Measurements from ENCODE around the gene TELO2.

Gene TELO2

GRCh38 chr16:1492923-1493745 lies at the start of gene TELO2:
Gene TELO2, plus strand, starts transcription at chr16:1493360. Its CDS starts 922 bp downstream, at chr16:1494282.
- DNase-seq = peak; percentile 25

- no peak for DNase-seq
Observed at GRCh38 chr16:1443403-1443973, 49.7 kb upstream of the TELO2 start.

GRCh38 chr16:1443980-1444729 lies 49.0 kb upstream of the TELO2 start, which contains the start of gene CCDC154:
Gene CCDC154, minus strand, starts transcription at chr16:1444556. Its CDS starts 234 bp downstream, at chr16:1444322.
- DNase-seq = no peak

- DNase-seq = no peak
Observed at GRCh38 chr16:1444730-1445517, 48.2 kb upstream of the TELO2 start.

GRCh38 chr16:1445518-1446203 lies 47.5 kb upstream of the TELO2 start:
- DNase-seq = no peak

GRCh38 chr16:1446296-1447080 lies 46.7 kb upstream of the TELO2 start:
- DNase-seq = no peak

GRCh38 chr16:1447965-1448364 lies 45.2 kb upstream of the TELO2 start:
- DNase-seq = no peak

- DNase-seq = no peak
Observed at GRCh38 chr16:1448536-1449116, 44.5 kb upstream of the TELO2 start.

- no peak for DNase-seq
Observed at GRCh38 chr16:1449201-1449788, 43.9 kb upstream of the TELO2 start.

GRCh38 chr16:1450218-1450617 lies 42.9 kb upstream of the TELO2 start:
- DNase-seq = no peak

GRCh38 chr16:1450841-1451240 lies 42.3 kb upstream of the TELO2 start:
- no peak for DNase-seq

- no peak for DNase-seq
Observed at GRCh38 chr16:1451702-1452392, 41.3 kb upstream of the TELO2 start.

- no peak for DNase-seq
Observed at GRCh38 chr16:1452530-1452929, 40.6 kb upstream of the TELO2 start.

- no peak for DNase-seq
Observed at GRCh38 chr16:1453316-1453715, 39.8 kb upstream of the TELO2 start.

GRCh38 chr16:1454561-1454960 lies 38.6 kb upstream of the TELO2 start:
- no peak for DNase-seq

GRCh38 chr16:1455190-1456171 lies 37.7 kb upstream of the TELO2 start:
- no peak for DNase-seq

GRCh38 chr16:1456951-1457350 lies 36.2 kb upstream of the TELO2 start:
- no peak for DNase-seq

- no peak for DNase-seq
Observed at GRCh38 chr16:1457489-1458245, 35.5 kb upstream of the TELO2 start.

Data from NCI-H1105 treated with DMSO at 0.1 percent for 48 hours (cell line).